K562 (cell line): Measurements from ENCODE around the gene TCAP. TPM values are rescaled to one million over a fixed set of nuclear protein-coding genes. Genes with fewer than 3 reads are reported as not detected.
A peak's percentile ranks its signal among the peaks of the same experiment; 100 is the strongest.

Experiments
- ARID3B ChIP-seq: fragments of 250-450 bp; sonication (Bioruptor Pico); IDR thresholded peaks from 2 replicates; pipeline ENCODE4 v1.4.0; 2020; ENCODE audit warnings: borderline replicate concordance
- BRF1 ChIP-seq: IDR thresholded peaks from 3 replicates; pipeline ENCODE4 v1.6.1; 2011; ENCODE audit warnings: borderline replicate concordance, mild to moderate bottlenecking; ENCODE audit not compliant: insufficient read length; ENCODE audit errors: extremely low read depth
- CHD1 ChIP-seq: fragments of 200-600 bp; sonication (generic); IDR thresholded peaks from one replicate; pipeline ENCODE4 v1.6.1; 2012; ENCODE audit warnings: mild to moderate bottlenecking, moderate library complexity, low read length, inconsistent platforms
- CUX1 ChIP-seq: fragments of 200-800 bp; sonication (Bioruptor generic); IDR thresholded peaks from 2 replicates; pipeline ENCODE4 v1.6.1; 2016; ENCODE audit warnings: missing genetic modification characterization, missing compliant biosample characterization
- E2F6 ChIP-seq, 2 experiments: IDR thresholded peaks; 2 replicates each; pipeline ENCODE4 v1.6.1; 2011; ENCODE audit warnings: borderline replicate concordance in 1 of 2, control low read depth in 1 of 2, low read depth in 1 of 2, low read length in 1 of 2, mild to moderate bottlenecking in 1 of 2, mixed read lengths in 1 of 2, moderate library complexity in 1 of 2; ENCODE audit not compliant: insufficient read depth in 1 of 2, insufficient read length in 1 of 2, poor library complexity in 1 of 2, severe bottlenecking in 1 of 2; ENCODE audit errors: extremely low read depth in 1 of 2
- HDAC1 ChIP-seq, 2 experiments: fragments of 450-650 bp; IDR thresholded peaks; 2 replicates each; pipeline ENCODE4 v1.6.1; 2016 to 2017; ENCODE audit warnings: inconsistent platforms in 1 of 2, mild to moderate bottlenecking in 1 of 2, moderate library complexity in 1 of 2
- HNRNPLL ChIP-seq: fragments of 200-400 bp; formaldehyde crosslinking; IDR thresholded peaks from 2 replicates; pipeline ENCODE4 v1.6.1; 2017; ENCODE audit warnings: low read length, low read depth, mild to moderate bottlenecking; ENCODE audit not compliant: poor library complexity, severe bottlenecking
- HOMEZ ChIP-seq: fragments of 250-450 bp; sonication (Bioruptor Pico); IDR thresholded peaks from 2 replicates; pipeline ENCODE4 v1.4.0; 2020; ENCODE audit warnings: mild to moderate bottlenecking, moderate library complexity
- LCOR ChIP-seq: sonication (generic); formaldehyde crosslinking; IDR thresholded peaks from 2 replicates; pipeline ENCODE4 v1.8.0; 2022; ENCODE audit warnings: mild to moderate bottlenecking, missing genetic modification reagents
- MYNN ChIP-seq, 2 experiments: sonication (generic); formaldehyde crosslinking in 1 of 2; IDR thresholded peaks; 2 replicates each; pipeline versions ENCODE4 v1.5.0 to v1.6.1; 2016 to 2020; ENCODE audit warnings: antibody characterized with exemption in 1 of 2, missing genetic modification reagents in 1 of 2
- NR4A1 ChIP-seq, 2 experiments: fragments of 250-450 bp in 1 of 2; fragments of 450-650 bp in 1 of 2; sonication (Bioruptor Pico) in 1 of 2; IDR thresholded peaks; 2 replicates each; pipeline versions ENCODE4 v1.4.0 to v1.6.1; 2016 to 2020; ENCODE audit warnings: mild to moderate bottlenecking in 2 of 2, missing compliant biosample characterization in 1 of 2, missing genetic modification characterization in 1 of 2, moderate library complexity in 1 of 2
- POLR2A ChIP-seq: fragments of 450-650 bp; conservative IDR thresholded peaks from 2 replicates; pipeline ENCODE4 v1.6.1; 2016
- ZKSCAN8 ChIP-seq: fragments of 200-800 bp; sonication (Bioruptor generic); IDR thresholded peaks from 2 replicates; pipeline ENCODE4 v1.6.1; 2016; ENCODE audit warnings: missing genetic modification characterization, missing compliant biosample characterization
- ZNF165 ChIP-seq: fragments of 250-450 bp; sonication (Bioruptor Pico); IDR thresholded peaks from 2 replicates; pipeline ENCODE4 v1.4.0; 2020; ENCODE audit warnings: borderline replicate concordance
- ZNF282 ChIP-seq: sonication (generic); formaldehyde crosslinking; IDR thresholded peaks from 2 replicates; pipeline ENCODE4 v1.8.1; 2023; ENCODE audit warnings: missing genetic modification reagents
- polyA plus RNA-seq, 8 experiments: library from polyadenylated mRNA; depleted of rRNA in 4 of 8; stranded (reverse) in 5 of 8; unstranded in 3 of 8; fragments of >200 nt; fragmentation: Nextera tagmentation in 2 of 8; fragmentation: Illumina TruSeq in 1 of 8; extraction: Ambion mirVana in 2 of 8; extraction: Trizol in 1 of 8; gene quantifications; 2 replicates each; pipeline versions ENCODE4 v1.2.1 to v1.2.3, GENCODE V29; 2011 to 2014; ENCODE audit warnings: inconsistent platforms in 1 of 8, missing spikeins in 1 of 8
- total RNA-seq, 7 experiments: library from RNA; depleted of rRNA in 6 of 7; stranded (reverse); fragments of >200 nt in 6 of 7; fragmentation: Illumina TruSeq in 2 of 7; extraction: Trizol in 2 of 7; gene quantifications; 2 replicates each; pipeline versions ENCODE4 v1.2.1 to v1.2.3, GENCODE V29; 2011 to 2021; ENCODE audit warnings: low replicate concordance in 1 of 7

Gene TCAP
- total and polyA plus RNA-seq, 9 of the 15 experiments (the other 6 are each of a cell fraction or from before 2014, with no cell fraction given), result 0.33 to 1.4 (median 0.82) TPM; not detected in 2

GRCh38 chr17:39663688-39664580 is 1.2 kb upstream of the TCAP start (continued):
- TF ChIP-seq CUX1 (CRISPR knock-in tag), result no peak
- no peak for TF ChIP-seq LCOR
- TF ChIP-seq ZKSCAN8, result no peak
- no peak for TF ChIP-seq HOMEZ
- TF ChIP-seq CHD1, result no peak
- TF ChIP-seq E2F6 (IDR thresholded peaks at IDR 0.05; ENCODE audit: borderline replicate concordance in 1 of 2, extremely low read depth in 1 of 2, insufficient read depth in 1 of 2, insufficient read length in 1 of 2, low read depth in 1 of 2, low read length in 1 of 2, poor library complexity in 1 of 2, severe bottlenecking in 1 of 2), result no peak
- no peak for TF ChIP-seq BRF1
- no peak for TF ChIP-seq ZNF282 (CRISPR knock-in tag)
- TF ChIP-seq NR4A1 (CRISPR knock-in tag; IDR thresholded peaks at IDR 0.05), result peak; percentile 11; the same call in 1 of the 2 replicates
- TF ChIP-seq NR4A1 (tag; IDR thresholded peaks at IDR 0.05), result no peak
- TF ChIP-seq HNRNPLL, result no peak
- TF ChIP-seq HDAC1 (IDR thresholded peaks at IDR 0.05), result no peak
- peak; percentile 56 for TF ChIP-seq POLR2A
- TF ChIP-seq ARID3B (CRISPR knock-in tag), result no peak
- TF ChIP-seq MYNN (IDR thresholded peaks at IDR 0.05), result peak; percentile 4; the same call in 1 of the 2 replicates
- TF ChIP-seq MYNN (CRISPR knock-in tag; IDR thresholded peaks at IDR 0.05), result no peak
- no peak for TF ChIP-seq ZNF165 (CRISPR knock-in tag)
